Osteoblast (primary cell): ENCODE results near the gene NUDT3. TPM values are rescaled to one million over a fixed set of nuclear protein-coding genes. Genes with fewer than 3 reads are reported as not detected.
"Not testable (repeated sequence)": the region's sequence is repeated elsewhere in the genome, so short reads cannot be mapped to it uniquely, and the experiment has no call there.

Source experiments
- DNase-seq: peaks from one replicate; pipeline ENCODE4 v3.0.0; 2011; ENCODE audit warnings: low spot score, mixed read lengths; ENCODE audit not compliant: insufficient read length; ENCODE audit errors: missing footprints
- H2AFZ ChIP-seq: 2 replicates; pipeline ENCODE4 v1.6.0; 2011; ENCODE audit warnings: mild to moderate bottlenecking, low read length
- H3K27ac ChIP-seq: 2 replicates; pipeline ENCODE4 v1.5.1; 2011; ENCODE audit warnings: mild to moderate bottlenecking, low read depth, low read length, moderate library complexity
- H3K27me3 ChIP-seq: 2 replicates; pipeline ENCODE4 v1.6.0; 2012; ENCODE audit warnings: mild to moderate bottlenecking, control low read depth, inconsistent platforms, low read length, moderate library complexity; ENCODE audit not compliant: insufficient read depth
- H3K36me3 ChIP-seq: 2 replicates; pipeline ENCODE4 v1.5.1; 2011; ENCODE audit warnings: mild to moderate bottlenecking, low read length, control low read depth, moderate library complexity; ENCODE audit not compliant: insufficient read depth
- H3K4me1 ChIP-seq: 2 replicates; pipeline ENCODE4 v1.5.1; 2011; ENCODE audit warnings: mild to moderate bottlenecking, low read length, control low read depth, moderate library complexity; ENCODE audit not compliant: insufficient read depth
- H3K4me2 ChIP-seq: 2 replicates; pipeline ENCODE4 v1.6.0; 2011; ENCODE audit warnings: mild to moderate bottlenecking, low read length; ENCODE audit not compliant: insufficient read depth
- H3K4me3 ChIP-seq: fragments of 200-600 bp; sonication (generic); 3 replicates; pipeline ENCODE4 v1.5.1; 2012; ENCODE audit warnings: mild to moderate bottlenecking, low read length, inconsistent platforms; ENCODE audit not compliant: insufficient read depth
- H3K79me2 ChIP-seq: 2 replicates; pipeline ENCODE4 v1.6.0; 2012; ENCODE audit warnings: mild to moderate bottlenecking, low read length, control low read depth, inconsistent platforms; ENCODE audit not compliant: insufficient read depth
- H3K9me3 ChIP-seq: 2 replicates; pipeline ENCODE4 v1.5.1; 2011; ENCODE audit warnings: low read depth, low read length, control low read depth
- H4K20me1 ChIP-seq: 2 replicates; pipeline ENCODE4 v1.6.0; 2012; ENCODE audit warnings: mild to moderate bottlenecking, low read length, control low read depth; ENCODE audit not compliant: insufficient read depth
- CTCF ChIP-seq: IDR thresholded peaks from 2 replicates; pipeline ENCODE4 v1.5.1; 2011; ENCODE audit warnings: mild to moderate bottlenecking, low read depth, low read length, moderate library complexity; ENCODE audit errors: extremely low read depth
- total RNA-seq: library from RNA; depleted of rRNA; stranded (reverse); fragments of >200 nt; gene quantifications from 2 replicates; pipeline ENCODE4 v1.2.3, GENCODE V29; 2012

NUDT3 gene
- total RNA-seq, 1 donor, result 37.6 TPM

GRCh38 chr6:34267746-34268145 is 124.7 kb downstream of the NUDT3 start:
- H2AFZ ChIP-seq, result no peak overlapping the region
- no peak for TF ChIP-seq CTCF
- H3K4me2 ChIP-seq, result no peak overlapping the region
- H3K9me3 ChIP-seq, result no peaks in the 10 kb centered on the region
- H4K20me1 ChIP-seq, result no peaks in the 10 kb centered on the region
- H3K4me3 ChIP-seq, result no peak overlapping the region
- H3K36me3 ChIP-seq, result no peaks in the 10 kb centered on the region
- no peak for DNase-seq
- H3K79me2 ChIP-seq, result no peaks in the 10 kb centered on the region
- H3K4me1 ChIP-seq, result no peaks in the 10 kb centered on the region
- H3K27ac ChIP-seq, result no peak overlapping the region
- H3K27me3 ChIP-seq, result no peaks in the 10 kb centered on the region

- H3K36me3 ChIP-seq, DNase-seq, H2AFZ ChIP-seq, H4K20me1 ChIP-seq, H3K27me3 ChIP-seq, H3K4me1 ChIP-seq, H3K4me2 ChIP-seq, H3K79me2 ChIP-seq, H3K27ac ChIP-seq, H3K9me3 ChIP-seq, H3K4me3 ChIP-seq: not testable (repeated sequence)
Observed at GRCh38 chr6:34263484-34263883, 129.0 kb downstream of the NUDT3 start.

GRCh38 chr6:34260576-34261267 is 131.7 kb downstream of the NUDT3 start:
- no peak for DNase-seq
- no peak overlapping the region for H3K4me2 ChIP-seq
- H3K27ac ChIP-seq, result no peak overlapping the region
- no peak for TF ChIP-seq CTCF
- H3K27me3 ChIP-seq, result no peaks in the 10 kb centered on the region
- no peaks in the 10 kb centered on the region for H3K9me3 ChIP-seq
- no peaks in the 10 kb centered on the region for H3K79me2 ChIP-seq
- no peaks in the 10 kb centered on the region for H3K36me3 ChIP-seq
- H3K4me1 ChIP-seq, result no peaks in the 10 kb centered on the region
- H3K4me3 ChIP-seq, result no peak overlapping the region
- no peaks in the 10 kb centered on the region for H4K20me1 ChIP-seq
- no peak overlapping the region for H2AFZ ChIP-seq

- Histone ChIP-seq H3K27ac (no peak overlapping the region), H3K4me1 (no peaks in the 10 kb centered on the region), H3K36me3 (no peaks in the 10 kb centered on the region), H3K79me2 (no peaks in the 10 kb centered on the region), H3K4me3 (no peak overlapping the region), H3K27me3 (no peaks in the 10 kb centered on the region), H3K9me3 (no peaks in the 10 kb centered on the region), H3K4me2 (no peak overlapping the region), H4K20me1 (no peaks in the 10 kb centered on the region), H2AFZ (no peak overlapping the region)
- DNase-seq, result no peak
- no peak for TF ChIP-seq CTCF
Observed at GRCh38 chr6:34259529-34260069, 132.9 kb downstream of the NUDT3 start.

GRCh38 chr6:34252395-34252794 is 140.1 kb downstream of the NUDT3 start:
- not testable (repeated sequence) for H2AFZ ChIP-seq, H3K9me3 ChIP-seq, H3K4me1 ChIP-seq, H3K36me3 ChIP-seq, H3K27ac ChIP-seq, H3K4me3 ChIP-seq, H4K20me1 ChIP-seq, DNase-seq, H3K4me2 ChIP-seq, H3K27me3 ChIP-seq
- H3K79me2 ChIP-seq, result peaks cover 18% of the 10 kb centered on the region
